Keratinocyte (primary cell): ENCODE data around the gene ERCC6.

Experiments
- CTCF ChIP-seq, 3 experiments: IDR thresholded peaks in 1 of 3; conservative IDR thresholded peaks in 1 of 3; optimal IDR thresholded peaks in 1 of 3; 2 replicates in 2 of 3; 3 replicates in 1 of 3; pipeline versions ENCODE3 to v1.5.1; 2011; ENCODE audit warnings: low read length in 3 of 3, mild to moderate bottlenecking in 3 of 3, moderate library complexity in 2 of 3, control low read depth in 1 of 3, inconsistent platforms in 1 of 3; ENCODE audit not compliant: insufficient read depth in 2 of 3; ENCODE audit errors: extremely low read depth in 1 of 3
- EZH2 ChIP-seq: IDR thresholded peaks from one replicate; pipeline ENCODE4 v1.6.1; 2012; ENCODE audit warnings: inconsistent platforms, mild to moderate bottlenecking, low read length, moderate library complexity

DNA sequence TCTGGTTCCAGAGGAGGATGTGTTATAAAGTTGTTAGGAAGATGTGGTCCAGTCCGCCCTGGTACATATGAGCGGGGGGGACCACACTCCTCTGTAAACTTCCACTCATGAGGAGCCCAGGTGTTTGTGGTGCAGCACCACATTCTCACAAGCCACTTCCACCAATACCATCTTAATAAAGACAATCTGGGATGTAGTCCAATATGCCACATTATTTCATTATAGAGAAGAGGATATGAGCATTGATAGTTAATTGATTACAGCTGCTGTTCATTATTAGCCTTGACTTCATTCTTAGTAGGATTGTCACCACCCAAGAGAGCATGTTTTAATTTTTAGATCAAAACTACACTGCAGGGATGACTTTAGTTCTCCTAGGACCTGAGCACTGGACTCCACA lies 40.5 kb downstream of the ERCC6 start:
- no peak for TF ChIP-seq CTCF (optimal IDR thresholded peaks at IDR 0.05 in 1 of 3, IDR thresholded peaks at IDR 0.05 in 1 of 3, conservative IDR thresholded peaks at IDR 0.05 in 1 of 3; ENCODE audit: extremely low read depth in 1 of 3, insufficient read depth in 2 of 3, low read length in 3 of 3)
- TF ChIP-seq EZH2: no peak
